GM23338 (cell line): ENCODE measurements around the gene ZBTB37.

ENCODE experiments used
- CTCF ChIP-seq, 2 experiments: fragments of 200-600 bp in 1 of 2; sonication (generic) in 1 of 2; conservative IDR thresholded peaks; 2 replicates each; pipeline versions ENCODE4 v1.5.1 to v1.6.1; 2016 to 2017; ENCODE audit warnings: antibody characterized with exemption in 2 of 2, low read depth in 2 of 2, mild to moderate bottlenecking in 2 of 2, moderate library complexity in 1 of 2
- POLR2AphosphoS5 ChIP-seq: IDR thresholded peaks from 2 replicates; pipeline ENCODE4 v1.6.1; 2016; ENCODE audit warnings: antibody characterized with exemption, low read depth

DNA sequence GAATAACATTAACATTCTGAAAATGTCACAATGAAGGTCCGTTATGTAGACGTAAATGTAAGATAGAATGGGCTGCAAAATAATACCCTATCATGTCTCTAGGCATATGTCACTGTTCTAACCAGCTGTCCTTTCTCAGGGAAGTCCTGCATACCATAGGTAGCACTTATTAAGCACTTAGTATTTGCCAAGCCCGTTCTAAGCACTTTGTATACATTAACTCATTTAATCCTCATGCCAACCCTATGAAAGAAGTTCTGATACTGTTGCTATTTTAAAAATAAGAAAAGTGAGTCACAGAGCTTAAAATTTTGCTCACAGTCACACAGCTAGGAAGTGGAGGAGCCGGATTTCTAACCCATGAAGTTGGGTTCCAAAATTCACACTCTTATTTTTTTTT, 16.1 kb upstream of the ZBTB37 start:
- TF ChIP-seq CTCF (conservative IDR thresholded peaks at IDR 0.05; ENCODE audit: low read depth in 2 of 2) (no peak), POLR2AphosphoS5 (no peak)
